T-helper 9 cell (primary cell): Measurements from ENCODE around the gene IZUMO4.
"Not testable (repeated sequence)": the region's sequence is repeated elsewhere in the genome, so short reads cannot be mapped to it uniquely, and the experiment has no call there.

Experiments
- DNase-seq: peaks from one replicate; pipeline ENCODE4 v3.0.0-alpha.2; 2020

IZUMO4 gene

DNA sequence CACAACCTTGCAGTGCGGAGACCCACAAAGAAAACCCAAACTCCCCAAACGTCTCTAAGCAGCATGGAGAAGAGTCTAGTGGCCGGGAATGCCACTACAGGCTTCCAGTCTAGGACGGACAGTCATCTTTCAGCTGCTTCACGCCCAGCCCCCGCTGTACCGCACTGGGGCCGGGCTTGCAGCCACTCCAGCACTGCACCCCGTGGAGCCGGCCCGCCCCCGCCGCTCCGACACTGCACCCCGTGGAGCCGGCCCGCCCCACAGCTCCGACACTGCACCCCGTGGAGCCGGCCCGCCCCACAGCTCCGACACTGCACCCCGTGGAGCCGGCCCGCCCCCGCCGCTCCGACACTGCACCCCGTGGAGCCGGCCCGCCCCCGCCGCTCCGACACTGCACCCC lies 31.5 kb downstream of the IZUMO4 start:
- DNase-seq: not testable (repeated sequence)

DNA sequence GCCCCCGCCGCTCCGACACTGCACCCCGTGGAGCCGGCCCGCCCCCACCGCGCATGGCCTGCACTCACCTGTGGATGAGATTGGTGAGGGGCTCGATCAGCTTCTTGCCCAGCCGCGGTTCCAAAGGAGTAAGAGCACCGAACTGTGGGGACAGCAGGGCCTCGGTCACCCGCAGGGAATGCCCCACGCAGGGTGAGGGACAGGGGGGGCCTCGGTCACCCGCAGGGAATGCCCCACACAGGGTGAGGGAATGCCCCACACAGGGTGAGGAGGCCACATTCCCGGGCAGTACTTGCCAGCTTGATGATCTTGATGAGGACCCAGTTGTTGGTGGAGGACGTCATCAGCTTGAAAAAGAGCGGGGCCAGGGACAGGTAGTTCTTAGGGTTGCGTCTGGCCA lies 32.3 kb downstream of the IZUMO4 start:
- no peak for DNase-seq

DNA sequence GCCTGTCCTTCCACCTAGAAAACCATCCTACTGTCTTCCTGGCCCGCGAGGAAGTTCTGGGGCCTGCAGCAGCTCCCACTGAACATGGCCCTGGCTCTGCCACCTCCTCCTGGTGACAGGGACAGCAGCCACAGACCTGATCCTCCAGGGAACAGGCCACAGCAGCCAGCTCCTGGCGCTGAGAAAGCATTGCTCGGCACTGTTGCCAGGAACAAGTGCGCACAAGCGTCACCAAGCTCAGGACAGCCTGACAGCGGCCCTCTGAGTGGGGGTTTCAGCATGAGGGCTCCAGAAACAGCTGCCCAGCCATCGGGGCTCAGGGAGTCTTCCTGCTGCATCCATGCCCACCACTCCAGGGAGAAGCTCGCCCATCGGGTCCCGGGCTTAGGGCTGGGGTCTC lies 32.8 kb downstream of the IZUMO4 start:
- no peak for DNase-seq

DNA sequence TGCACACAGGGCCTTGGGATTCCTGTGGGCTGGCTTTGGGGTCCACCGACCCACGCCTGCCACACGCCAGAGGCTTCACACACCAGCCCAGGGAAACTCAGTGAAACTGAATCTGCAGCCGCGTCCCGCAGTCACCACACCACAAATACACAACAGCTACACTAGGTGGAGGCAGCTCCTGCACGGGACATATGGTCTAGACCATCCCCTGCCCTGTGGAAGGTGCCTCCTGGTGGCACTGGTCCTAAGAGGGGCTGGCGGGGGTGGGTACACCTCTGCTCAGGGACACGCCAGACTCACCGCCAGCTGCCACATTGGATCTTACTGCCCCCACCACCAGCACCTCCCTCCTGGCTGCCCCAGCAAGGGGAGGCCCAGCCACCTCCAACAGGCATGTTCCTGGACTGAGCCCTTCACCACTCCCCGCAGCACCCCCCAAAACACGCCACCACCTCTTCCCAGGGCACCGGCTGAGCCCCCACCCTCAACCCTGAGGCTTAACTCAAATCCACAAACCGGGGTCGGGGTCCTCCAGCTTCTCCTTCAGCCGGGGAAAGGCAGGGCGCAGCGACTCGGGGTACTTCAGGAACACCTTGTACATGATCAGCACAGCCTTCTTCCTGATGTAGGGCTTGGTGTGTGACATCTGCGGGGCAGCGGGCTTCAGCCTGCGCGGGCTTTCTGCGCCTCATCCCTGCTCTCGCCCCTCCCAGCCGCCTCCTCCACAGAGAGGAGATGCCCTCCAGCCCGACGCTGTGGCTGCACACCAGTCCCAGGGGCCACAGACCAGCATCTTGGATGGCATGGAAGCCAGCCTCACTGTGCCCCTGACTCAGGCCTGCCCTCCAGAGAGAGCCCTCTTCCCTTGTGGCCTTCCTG lies 33.4 kb downstream of the IZUMO4 start:
- DNase-seq: no peak

DNA sequence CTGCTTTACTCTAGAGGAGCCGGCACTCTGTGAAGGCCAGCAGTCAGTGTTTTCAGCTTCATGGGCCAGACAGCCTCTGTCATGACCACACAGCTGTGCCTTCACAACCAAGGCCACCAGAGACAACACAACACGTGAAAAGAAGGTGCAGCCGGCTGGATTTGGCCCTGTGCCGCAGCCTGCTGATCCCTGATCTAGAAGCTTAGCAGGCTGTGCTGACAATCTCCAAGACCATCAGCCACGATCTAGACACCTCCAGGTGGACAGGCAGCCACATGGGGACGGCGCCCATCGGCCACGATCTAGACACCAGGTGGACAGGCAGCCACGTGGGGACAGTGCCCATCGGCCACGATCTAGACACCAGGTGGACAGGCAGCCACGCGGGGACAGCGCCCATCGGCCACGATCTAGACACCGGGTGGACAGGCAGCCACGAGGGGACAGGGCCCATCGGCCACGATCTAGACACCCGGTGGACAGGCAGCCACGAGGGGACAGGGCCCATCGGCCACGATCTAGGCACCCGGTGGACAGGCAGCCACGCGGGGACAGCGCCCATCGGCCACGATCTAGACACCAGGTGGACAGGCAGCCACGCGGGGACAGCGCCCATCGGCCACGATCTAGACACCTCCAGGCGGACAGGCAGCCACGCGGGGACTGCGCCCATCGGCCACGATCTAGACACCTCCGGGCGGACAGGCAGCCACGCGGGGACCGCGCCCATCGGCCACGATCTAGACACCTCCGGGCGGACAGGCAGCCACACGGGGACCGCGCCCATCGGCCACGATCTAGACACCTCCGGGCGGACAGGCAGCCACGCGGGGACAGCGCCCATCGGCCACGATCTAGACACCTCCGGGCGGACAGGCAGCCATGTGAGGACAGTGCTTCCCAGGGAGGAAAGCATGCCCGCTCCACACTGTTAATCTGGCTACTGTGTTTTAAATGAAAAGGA lies 34.6 kb downstream of the IZUMO4 start:
- DNase-seq: not testable (repeated sequence)

DNA sequence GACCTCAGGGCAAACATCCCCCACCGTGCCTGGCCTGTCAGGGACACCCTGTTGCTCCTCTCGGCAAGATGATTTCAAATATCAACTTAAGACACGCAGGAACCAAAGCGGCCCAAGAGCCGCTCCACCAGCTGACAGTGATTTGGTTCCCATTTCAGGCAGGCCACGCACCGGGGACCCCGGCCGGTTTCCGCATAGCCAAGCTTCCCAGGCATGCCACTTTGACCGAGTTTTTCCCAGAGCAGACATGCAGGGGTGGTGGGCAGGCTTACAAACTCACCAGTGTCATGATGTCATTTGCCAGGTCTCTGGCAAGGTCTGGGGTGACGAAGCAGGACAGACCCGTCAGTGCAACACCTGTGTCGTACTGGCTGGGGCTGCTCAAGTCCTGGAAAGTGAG lies 35.5 kb downstream of the IZUMO4 start:
- DNase-seq: no peak

DNA sequence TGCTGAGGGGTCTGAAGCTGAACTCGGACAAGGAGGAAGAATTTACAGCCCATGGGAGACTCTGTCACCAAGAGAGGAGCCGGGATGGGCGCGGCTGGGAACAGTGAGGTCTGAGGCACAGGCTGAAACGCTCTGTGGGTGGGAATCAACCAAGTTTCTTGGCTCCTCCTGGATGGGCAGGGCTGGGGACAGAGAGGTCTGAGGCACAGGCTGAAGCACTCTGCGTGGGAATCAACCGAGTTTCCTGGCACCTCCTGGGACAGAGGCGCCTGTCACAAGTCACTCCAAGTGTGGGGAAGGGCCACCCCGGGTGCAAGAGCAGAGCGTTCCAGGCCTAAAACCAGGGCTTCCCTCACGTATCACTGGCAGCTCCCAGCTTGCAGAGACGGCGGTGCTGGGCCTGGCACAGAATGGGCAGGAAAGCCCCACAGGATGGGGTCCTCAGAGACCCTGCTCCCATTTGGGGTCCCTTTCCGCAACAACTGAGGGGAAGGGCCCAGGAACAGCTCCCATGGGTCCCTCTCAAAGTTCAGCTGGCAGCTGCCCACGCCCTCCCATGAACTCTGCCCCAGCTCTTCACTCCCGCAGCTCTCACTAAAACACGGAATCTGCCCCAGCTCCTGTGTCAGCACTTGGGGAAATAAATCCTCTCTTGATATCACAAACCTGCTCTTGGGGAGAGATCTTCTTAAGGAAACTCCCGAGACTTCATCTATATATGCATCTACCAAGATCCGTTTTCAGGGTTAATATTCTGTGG lies 36.2 kb downstream of the IZUMO4 start:
- no peak for DNase-seq

DNA sequence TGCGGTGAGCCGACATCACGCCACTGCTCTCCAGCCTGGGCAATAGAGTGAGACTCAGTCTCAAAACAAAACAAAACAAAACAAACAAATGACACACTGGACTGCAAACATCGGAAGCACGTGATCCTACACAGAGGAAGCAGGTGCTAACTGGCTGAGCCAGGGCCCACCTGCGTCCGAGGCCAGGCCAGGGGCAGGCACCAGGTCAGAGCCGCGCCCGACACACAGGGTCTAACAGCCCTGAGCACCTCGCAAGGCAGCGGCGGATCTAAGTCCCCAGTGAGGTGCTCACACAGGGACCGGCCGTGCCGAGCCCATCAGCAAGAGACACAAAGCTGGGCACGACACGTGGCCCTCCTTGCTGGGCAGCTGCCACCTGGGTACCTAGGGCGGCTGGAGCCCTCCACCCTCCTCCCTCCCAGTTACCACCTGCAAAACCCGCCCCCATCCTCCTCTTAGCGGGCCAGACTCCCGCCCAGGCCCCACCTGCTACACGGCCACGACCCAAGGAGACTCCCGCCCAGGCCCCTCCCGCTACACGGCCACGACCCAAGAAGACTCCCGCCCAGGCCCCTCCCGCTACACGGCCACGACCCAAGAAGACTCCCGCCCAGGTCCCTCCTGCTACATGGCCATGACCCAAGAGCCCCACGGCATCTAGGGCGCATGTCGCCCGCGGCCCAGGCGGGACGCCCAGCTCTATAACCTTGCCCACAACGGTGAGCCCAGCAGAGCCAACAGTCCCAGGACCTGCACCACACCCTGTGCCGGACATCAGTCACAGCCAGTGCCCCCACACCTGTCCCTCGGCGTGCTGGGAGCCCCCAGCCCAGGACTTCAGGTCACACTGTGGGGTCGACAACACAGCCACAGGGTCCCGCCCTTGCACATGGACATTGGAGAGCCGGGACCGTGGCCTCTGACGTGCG lies 39.0 kb downstream of the IZUMO4 start:
- DNase-seq: no peak

DNA sequence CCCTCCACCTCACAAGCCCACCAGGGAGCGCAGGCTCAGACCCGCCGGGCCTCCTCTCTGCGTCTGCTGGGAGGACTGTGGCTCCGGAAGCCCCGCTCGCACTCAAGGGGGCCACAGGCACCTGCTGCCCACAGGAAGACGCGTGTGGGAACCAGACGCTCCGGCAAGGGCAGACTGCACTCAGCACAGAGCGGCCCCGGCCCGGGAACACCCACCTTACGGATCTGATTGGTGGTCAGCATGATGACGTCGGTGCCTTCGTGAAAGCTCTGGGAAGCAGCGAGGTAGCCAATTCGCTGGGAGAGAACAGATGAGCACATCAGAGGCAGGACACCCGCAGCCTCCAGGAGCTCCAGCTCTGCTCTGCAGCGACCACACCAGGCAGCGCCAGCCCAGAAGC lies 40.1 kb downstream of the IZUMO4 start:
- no peak for DNase-seq

DNA sequence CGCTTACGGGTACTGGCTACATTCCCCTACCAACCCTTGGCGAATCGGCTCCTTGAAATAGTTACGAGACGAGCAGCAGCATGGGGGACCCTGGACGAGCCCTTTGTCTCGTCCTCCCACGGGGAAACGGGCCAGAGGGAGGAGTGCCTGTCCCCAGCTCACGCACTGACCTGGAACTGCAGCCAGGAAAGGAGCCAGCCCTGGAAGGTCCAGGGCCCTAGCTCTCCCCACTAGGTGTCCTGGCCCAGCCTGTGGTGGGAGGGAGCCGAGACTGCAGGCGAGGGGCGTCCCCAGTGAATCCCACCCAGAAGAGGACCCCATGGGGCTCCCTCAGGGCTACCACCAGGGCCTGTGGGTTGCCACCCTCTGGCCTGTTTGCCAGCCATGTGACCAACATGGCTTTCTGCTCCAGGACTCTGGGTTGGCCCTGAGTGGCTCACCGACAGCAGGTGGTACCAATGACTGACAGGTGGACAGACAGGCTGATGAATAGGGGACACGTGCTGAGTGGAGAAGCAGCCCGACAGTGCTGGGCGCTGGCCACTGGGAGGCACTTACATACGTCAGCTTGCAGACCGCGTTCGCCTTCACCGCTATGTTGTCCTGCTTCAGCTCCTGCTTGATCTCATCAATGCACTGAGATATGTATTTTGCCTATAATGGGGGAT lies 41.5 kb downstream of the IZUMO4 start:
- DNase-seq: no peak

DNA sequence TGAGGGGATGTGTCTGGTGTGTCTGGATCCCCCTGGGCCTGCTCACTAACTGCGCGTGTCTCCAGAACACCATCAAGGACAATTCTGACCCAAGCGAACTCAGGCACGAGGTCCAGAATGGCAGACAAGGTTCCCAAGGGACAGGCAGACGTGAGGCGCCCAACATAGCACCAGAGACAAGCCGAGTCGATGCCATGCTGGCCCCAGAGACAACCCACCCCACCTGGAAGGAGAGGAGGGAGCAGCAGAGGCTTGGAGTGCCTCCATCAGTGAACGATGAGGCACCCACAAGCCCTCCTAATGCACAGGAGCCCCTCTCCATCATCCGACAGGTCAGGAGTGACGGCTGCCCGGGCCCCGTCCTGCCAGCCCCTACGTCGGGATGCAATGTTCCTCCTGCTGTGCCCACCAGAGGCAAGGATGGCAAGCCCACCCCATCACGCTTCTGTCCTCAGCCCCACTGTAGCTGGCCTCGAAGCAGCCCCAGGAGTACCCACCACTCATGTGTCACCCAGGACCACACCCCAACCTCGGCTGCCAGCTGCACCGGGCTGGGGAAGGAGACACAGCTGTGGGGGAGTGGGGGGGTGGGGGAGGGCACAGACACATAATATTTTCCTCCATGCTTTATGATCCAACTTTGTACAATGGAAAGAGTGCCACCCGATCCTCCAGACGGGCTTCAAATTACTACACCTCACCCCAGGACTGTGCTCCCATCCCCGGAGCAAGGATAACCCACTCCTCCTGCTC lies 42.8 kb downstream of the IZUMO4 start:
- DNase-seq: no peak

DNA sequence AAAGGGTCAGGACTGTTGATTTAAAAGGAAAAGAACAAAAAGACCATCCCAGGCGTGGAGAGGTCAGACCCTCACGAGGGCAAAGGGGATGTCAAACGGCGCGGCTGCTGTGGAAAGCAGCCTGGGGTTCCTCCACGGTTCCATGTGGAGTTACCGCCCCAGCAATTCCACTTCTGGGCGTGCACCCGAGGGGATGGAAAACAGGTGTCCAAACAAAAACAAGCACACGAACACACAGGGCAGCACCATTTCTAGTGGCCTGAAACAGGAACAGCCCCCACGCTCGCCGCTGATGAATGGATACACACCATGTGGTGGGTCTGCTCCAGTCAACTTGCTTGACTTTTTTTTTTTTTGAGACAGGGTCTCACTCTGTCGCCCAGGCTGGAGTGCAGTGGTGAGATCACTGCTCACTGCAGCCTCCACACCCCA lies 43.4 kb downstream of the IZUMO4 start:
- no peak for DNase-seq

DNA sequence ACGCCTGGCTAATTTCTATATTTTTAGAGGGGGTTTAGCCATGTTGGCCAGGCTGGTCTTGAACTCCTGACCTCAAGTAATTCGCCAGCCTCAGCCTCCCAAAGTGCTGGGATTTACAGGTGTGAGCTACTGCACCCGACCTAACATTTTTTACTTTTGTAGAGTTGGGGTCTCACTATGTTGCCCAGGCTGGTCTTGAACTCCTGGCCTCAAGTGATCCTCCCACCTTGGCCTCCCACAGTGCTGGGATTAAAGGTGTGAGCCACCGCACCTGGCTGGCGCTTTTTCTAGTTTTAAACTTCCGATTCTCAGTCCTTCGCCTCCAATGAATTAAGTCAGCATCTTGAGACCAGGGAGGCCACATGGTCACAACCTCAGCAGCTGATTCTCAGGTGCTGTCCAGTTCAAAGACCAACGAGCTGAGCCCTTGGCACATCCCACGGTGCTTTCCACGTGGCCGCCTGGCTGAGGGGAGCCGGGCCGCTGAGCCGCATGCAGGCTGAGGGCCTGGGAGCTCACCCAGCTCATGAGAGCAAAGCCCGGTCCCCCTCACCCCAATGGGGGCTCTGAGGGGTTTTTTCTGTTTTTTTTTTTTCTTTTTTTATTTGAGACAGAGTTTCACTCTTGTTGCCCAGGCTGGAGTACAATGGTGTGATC lies 45.6 kb downstream of the IZUMO4 start:
- DNase-seq: no peak

DNA sequence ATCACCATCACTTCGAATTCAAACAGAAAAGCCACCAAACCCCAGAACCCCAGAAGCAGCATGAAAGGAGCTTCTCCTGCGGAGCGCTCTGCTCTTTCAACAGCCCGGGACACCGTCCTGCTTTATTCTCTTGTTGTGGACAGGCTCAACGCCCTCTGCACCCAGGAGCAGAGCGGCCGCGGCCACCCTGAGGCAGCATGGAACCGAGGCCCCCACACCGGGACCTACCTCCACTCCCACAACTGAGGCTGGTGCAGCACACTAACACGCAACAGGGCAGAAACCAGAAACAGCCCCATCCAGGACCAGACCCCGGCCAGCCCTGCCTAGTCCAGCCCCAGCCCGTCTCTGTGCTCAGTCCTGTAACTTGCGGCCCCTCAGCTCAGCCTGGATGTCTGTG lies 47.5 kb downstream of the IZUMO4 start:
- no peak for DNase-seq

DNA sequence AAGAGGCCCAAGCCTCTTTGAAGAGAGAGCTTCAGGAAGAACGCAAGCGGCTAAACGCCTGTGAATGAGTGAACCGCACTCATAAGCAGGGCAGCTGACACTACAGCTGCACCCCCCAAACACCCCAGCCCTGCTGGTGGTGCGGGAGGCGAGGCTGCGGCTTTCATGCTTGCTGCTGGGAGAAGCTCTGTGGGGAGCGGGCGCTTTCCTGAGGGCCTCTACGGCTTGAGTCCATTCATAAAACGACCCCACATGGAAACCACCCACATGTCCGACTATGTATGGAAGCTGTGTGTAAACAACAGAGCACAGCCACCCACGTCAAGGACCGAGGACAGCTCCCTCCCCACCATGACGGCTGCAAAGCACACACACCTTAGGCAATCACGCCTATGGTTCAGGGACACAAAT lies 49.1 kb downstream of the IZUMO4 start:
- no peak for DNase-seq

DNA sequence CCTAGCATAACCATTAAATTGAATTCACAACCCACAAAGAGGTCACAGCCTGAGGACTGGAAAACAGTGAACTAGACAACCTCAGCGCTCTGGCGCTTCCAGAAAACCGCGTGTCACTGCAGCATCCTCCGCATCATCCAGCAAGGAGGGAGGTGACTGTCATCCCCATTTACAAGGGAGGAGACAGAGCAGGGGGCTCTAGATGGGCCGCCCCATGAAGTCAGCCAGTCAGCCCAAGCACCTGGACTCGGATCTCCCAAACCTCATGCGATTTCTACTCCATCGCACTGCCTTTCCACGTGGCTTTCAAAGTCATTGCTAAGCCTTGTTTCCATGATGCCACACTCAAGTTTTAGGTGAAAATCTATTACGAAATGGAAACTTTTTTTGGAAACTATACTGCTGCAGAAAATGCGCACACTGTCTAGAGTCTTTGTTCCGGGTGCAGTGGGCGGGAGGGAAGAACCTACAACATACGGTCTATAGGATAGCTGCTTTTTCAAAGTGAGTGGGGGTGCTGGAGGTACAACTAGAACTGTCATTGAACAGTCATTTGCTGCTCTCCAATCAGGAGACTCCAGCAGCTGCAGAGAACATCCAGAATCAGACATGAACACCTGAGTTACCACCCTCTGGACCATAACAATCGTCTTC lies 51.9 kb downstream of the IZUMO4 start:
- no peak for DNase-seq
